ENCODE measurements around the gene VPS37D. TPM values are rescaled to one million over a fixed set of nuclear protein-coding genes. Genes with fewer than 3 reads are reported as not detected.
A peak's percentile ranks its signal among the peaks of the same experiment; 100 is the strongest.

VPS37D gene
- polyA plus RNA-seq, 1 donor from 2014 or later = 52.7 TPM

DNA sequence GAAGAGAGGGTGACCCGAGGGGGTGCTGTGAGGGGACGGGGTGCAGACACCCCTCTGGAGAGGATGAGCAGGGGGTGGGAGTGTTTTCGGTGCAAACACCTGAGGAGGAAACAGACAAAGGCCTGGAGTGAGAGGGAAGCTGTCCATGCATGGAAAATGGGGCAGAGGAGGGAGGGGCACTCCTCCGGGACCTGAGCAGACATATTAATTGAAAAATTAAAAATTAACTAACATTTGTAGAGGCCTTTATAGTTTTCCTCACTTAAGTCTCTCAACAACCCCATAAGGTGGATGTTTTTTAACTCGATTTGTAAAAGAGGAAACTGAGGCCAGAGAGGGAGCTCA lies 1.2 kb downstream of the VPS37D start:
- Histone ChIP-seq H3K27me3 (ENCODE audit: insufficient read depth, low read depth, low read length) (no peaks in the 10 kb centered on the region), H2AFZ (ENCODE audit: low read depth, low read length) (peak overlapping the region; percentile 61), H3K4me3 (ENCODE audit: low read length) (peak overlapping the region; percentile 71), H3K9me3 (ENCODE audit: low read length) (no peaks in the 10 kb centered on the region), H3K27ac (ENCODE audit: low read length) (peak overlapping the region; percentile 72), H3F3A (ENCODE audit: insufficient read depth, low read length, poor library complexity, severe bottlenecking) (no peaks in the 10 kb centered on the region), H3K36me3 (ENCODE audit: insufficient read depth, low read length) (no peaks in the 10 kb centered on the region), H3K79me2 (replicated peaks; ENCODE audit: insufficient read depth, low read length) (peaks cover 18% of the 10 kb centered on the region), H3K9me2 (ENCODE audit: insufficient read depth, low read length) (no peaks in the 10 kb centered on the region), H4K20me1 (ENCODE audit: insufficient read depth) (no peaks in the 10 kb centered on the region), H3K9ac (ENCODE audit: low read length) (peak overlapping the region; percentile 85), H3K4me2 (ENCODE audit: low read length) (peak overlapping the region; percentile 35)
- no peak for TF ChIP-seq MXI1 (conservative IDR thresholded peaks at IDR 0.05; ENCODE audit: poor library complexity, severe bottlenecking)
- no peak for TF ChIP-seq TAF1 (IDR thresholded peaks at IDR 0.05; ENCODE audit: low read depth)
- no peak for TF ChIP-seq RAD21 (conservative IDR thresholded peaks at IDR 0.05)
- no peak for TF ChIP-seq SMC3 (conservative IDR thresholded peaks at IDR 0.05; ENCODE audit: poor library complexity)
- TF ChIP-seq CTCF (IDR thresholded peaks at IDR 0.05; ENCODE audit: poor library complexity, severe bottlenecking) = no peak
- TF ChIP-seq EZH2 (IDR thresholded peaks at IDR 0.05; ENCODE audit: borderline replicate concordance, insufficient read depth, low read length, poor library complexity, severe bottlenecking) = no peak
- TF ChIP-seq EP300 (conservative IDR thresholded peaks at IDR 0.05; ENCODE audit: poor library complexity, severe bottlenecking) = no peak
- TF ChIP-seq POLR2AphosphoS5 (IDR thresholded peaks at IDR 0.05) = no peak
- TF ChIP-seq REST (IDR thresholded peaks at IDR 0.05; ENCODE audit: borderline replicate concordance) = no peak

DNA sequence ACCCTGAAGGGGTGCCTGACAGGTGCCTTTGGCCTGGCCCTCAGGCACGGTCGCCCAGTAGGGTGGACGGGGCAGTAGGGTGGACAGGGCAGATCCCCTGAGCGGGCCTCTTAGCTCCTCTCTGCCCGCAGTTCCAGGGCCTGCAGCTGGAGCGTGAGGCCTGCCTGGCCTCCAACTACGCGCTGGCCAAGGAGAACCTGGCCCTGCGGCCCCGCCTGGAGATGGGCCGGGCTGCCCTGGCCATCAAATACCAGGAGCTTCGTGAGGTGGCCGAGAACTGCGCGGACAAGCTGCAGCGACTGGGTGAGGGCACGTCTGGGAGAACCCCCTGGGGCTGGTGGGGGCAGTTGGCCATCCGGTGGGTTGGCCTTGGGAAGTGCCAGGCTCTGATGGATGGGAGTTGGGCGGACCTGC lies 1.7 kb downstream of the VPS37D start:
- no peak for TF ChIP-seq EZH2 (IDR thresholded peaks at IDR 0.05; ENCODE audit: borderline replicate concordance, insufficient read depth, low read length, poor library complexity, severe bottlenecking)
- TF ChIP-seq TAF1 (IDR thresholded peaks at IDR 0.05; ENCODE audit: low read depth) = no peak
- TF ChIP-seq EP300 (conservative IDR thresholded peaks at IDR 0.05; ENCODE audit: poor library complexity, severe bottlenecking) = no peak
- TF ChIP-seq MXI1 (conservative IDR thresholded peaks at IDR 0.05; ENCODE audit: poor library complexity, severe bottlenecking) = no peak
- no peak for TF ChIP-seq RAD21 (conservative IDR thresholded peaks at IDR 0.05)
- no peak for TF ChIP-seq CTCF (IDR thresholded peaks at IDR 0.05; ENCODE audit: poor library complexity, severe bottlenecking)
- TF ChIP-seq POLR2AphosphoS5 (IDR thresholded peaks at IDR 0.05) = no peak
- TF ChIP-seq REST (IDR thresholded peaks at IDR 0.05; ENCODE audit: borderline replicate concordance) = no peak
- TF ChIP-seq SMC3 (conservative IDR thresholded peaks at IDR 0.05; ENCODE audit: poor library complexity) = no peak
- Histone ChIP-seq H2AFZ (ENCODE audit: low read depth, low read length) (no peak overlapping the region), H3K36me3 (ENCODE audit: insufficient read depth, low read length) (no peaks in the 10 kb centered on the region), H3K9me2 (ENCODE audit: insufficient read depth, low read length) (no peaks in the 10 kb centered on the region), H4K20me1 (ENCODE audit: insufficient read depth) (no peaks in the 10 kb centered on the region), H3K4me2 (ENCODE audit: low read length) (peak overlapping the region; percentile 35), H3K9me3 (ENCODE audit: low read length) (no peaks in the 10 kb centered on the region), H3K27ac (ENCODE audit: low read length) (no peak overlapping the region), H3K9ac (ENCODE audit: low read length) (peak overlapping the region; percentile 85), H3K4me3 (ENCODE audit: low read length) (peak overlapping the region; percentile 71), H3K27me3 (ENCODE audit: insufficient read depth, low read depth, low read length) (no peaks in the 10 kb centered on the region), H3K79me2 (replicated peaks; ENCODE audit: insufficient read depth, low read length) (peaks cover 18% of the 10 kb centered on the region), H3F3A (ENCODE audit: insufficient read depth, low read length, poor library complexity, severe bottlenecking) (no peaks in the 10 kb centered on the region)
